OCI-LY7 (cell line): ENCODE results near the gene MRPS27.

Experiments used
- CTCF ChIP-seq: fragments of 200-600 bp; sonication (generic); conservative IDR thresholded peaks from 2 replicates; pipeline ENCODE4 v1.5.1; 2014; ENCODE audit warnings: mild to moderate bottlenecking, antibody characterized with exemption, low read length, moderate library complexity, mixed read lengths
- EZH2phosphoT487 ChIP-seq: fragments of 200-600 bp; sonication (generic); IDR thresholded peaks from 2 replicates; pipeline ENCODE4 v1.6.1; 2018; ENCODE audit warnings: low read depth, borderline replicate concordance, mild to moderate bottlenecking, mixed run types, antibody characterized with exemption, low read length, moderate library complexity, mixed read lengths

- TF ChIP-seq CTCF (no peak), EZH2phosphoT487 (no peak)
Observed at GRCh38 chr5:72243706-72244105, 76.3 kb downstream of the MRPS27 start.
